GM21526 (cell line): Measurements from ENCODE around the gene TAGLN.

Experiments
- ATAC-seq: cut with Tn5 transposase; IDR thresholded peaks from one replicate; pipeline ENCODE4 v1.9.1; 2021; ENCODE audit warnings: moderate library complexity; ENCODE audit not compliant: unreplicated experiment, low FRiP score

TAGLN gene

GRCh38 chr11:117199053-117199915 is at the start of gene TAGLN:
TAGLN (plus strand) TSS chr11:117199370; CDS start chr11:117203014, 3,644 bp downstream.
- no peak for ATAC-seq

DNA sequence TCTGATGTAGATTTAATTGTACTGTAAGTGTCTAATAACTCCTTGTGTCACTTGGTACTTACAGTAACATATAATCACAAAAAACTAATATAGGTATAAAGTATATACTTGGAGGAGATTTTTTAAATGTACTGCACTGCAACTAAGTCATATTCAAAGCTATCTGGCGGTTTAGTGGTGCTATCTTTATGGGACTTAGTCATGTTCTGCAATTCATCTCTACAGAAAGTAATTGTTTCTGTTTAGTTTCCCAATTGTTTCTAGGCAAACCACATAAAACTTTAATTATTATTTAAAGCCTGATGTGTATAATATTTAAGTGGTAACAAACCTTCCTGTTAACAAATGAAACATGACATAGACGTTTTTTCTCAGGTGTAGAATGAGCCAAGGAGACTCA is 47.1 kb upstream of the TAGLN start:
- no peak for ATAC-seq

DNA sequence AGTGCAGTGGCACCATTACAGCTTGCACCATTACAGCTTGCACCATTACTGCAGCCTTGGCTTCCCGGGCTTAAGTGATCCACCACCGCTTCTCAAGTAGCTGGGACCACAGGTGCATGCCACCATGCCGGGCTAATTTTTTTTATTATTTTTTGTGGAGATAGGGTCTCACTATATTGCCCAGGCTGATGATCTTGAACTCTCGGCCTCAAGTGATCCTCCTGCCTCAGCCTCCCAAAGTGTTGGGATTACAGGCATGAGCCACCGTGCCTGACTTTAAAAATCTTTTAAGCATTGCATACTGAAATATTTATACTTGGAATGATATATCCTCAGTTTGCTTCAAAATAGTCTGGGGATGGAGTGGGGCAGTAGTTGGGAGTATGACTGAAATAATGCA is 44.7 kb upstream of the TAGLN start:
- ATAC-seq, result no peak

GRCh38 chr11:117157507-117157906 is 41.7 kb upstream of the TAGLN start:
- no peak for ATAC-seq

DNA sequence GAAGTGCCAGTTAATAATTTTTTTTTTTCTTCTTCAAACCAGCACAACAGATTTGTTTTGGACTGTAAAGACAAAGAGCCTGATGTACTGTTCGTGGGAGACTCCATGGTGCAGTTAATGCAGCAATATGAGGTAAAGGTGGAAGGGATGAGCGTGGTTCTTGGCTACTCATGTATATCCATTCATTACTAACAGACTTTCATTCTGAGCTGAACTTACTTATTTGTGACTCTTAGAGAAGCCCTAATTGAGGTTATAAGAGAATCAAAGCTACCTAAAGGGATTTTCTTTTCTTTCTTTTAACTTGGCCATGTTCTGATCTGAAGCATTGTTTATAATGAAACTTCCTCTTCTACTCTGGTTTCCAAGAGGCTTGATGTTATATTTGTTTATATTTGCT is 39.3 kb upstream of the TAGLN start:
- no peak for ATAC-seq

GRCh38 chr11:117160826-117161225 is 38.3 kb upstream of the TAGLN start:
- no peak for ATAC-seq

GRCh38 chr11:117166491-117166890 is 32.7 kb upstream of the TAGLN start:
- no peak for ATAC-seq

- no peak for ATAC-seq
These were observed 29.4 kb upstream of the TAGLN start for GRCh38 chr11:117169736-117170135.

GRCh38 chr11:117170210-117170609 is 29.0 kb upstream of the TAGLN start:
- no peak for ATAC-seq

- ATAC-seq, result no peak
These were observed 28.2 kb upstream of the TAGLN start for GRCh38 chr11:117171007-117171403.

GRCh38 chr11:117171404-117172061 is 27.6 kb upstream of the TAGLN start:
- ATAC-seq, result no peak

DNA sequence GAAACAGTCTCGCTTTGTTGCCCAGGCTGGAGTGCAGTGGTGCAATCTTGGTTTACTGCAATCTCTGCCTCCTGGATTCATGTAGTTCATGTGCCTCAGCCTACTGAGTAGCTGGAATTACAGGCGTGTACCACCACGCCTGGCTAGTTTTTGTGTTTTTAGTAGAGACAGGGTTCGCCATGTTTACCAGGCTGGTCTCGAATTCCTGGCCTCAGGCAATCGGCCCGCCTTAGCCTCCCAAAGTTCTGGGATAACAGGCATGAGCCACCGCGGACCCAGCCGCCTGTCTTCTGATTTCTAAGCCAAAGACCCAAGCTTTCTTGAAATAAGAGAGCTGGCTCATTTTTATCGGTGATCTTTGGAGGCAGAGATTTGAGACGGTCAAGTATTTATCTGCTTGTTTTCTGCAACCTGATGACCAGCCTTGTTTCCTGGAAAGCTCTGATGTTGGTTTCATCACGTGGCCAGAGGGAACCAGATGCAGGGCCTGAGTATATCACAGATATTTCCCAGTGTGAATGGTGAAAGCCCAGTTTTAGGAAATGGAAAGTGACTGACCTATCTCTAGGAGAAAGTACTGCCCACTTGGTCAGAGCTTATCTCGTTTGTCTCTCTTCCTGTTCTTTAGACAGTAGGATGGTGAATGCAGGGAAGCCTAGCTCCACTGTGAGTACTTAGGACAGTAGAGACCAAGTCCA is 26.3 kb upstream of the TAGLN start:
- no peak for ATAC-seq

DNA sequence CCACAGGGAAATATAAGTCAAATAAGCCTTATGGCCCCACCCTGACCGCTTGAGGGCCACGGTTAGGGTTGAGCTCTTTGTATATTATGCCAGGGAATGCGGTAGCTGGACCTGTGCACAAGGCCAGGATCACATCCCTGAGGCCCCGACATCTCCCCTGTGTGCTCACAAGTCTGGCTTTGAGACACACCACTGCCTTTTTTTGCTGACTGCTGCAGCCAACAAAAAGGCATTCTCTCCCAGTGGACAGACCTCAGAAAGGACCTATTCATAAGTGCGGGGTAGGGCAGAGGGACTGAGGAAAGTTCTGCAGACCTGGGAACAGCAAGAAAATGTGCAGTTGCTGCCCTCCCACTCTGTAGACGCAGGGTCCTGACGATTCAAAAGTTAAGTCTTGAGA is 24.1 kb upstream of the TAGLN start:
- no peak for ATAC-seq

DNA sequence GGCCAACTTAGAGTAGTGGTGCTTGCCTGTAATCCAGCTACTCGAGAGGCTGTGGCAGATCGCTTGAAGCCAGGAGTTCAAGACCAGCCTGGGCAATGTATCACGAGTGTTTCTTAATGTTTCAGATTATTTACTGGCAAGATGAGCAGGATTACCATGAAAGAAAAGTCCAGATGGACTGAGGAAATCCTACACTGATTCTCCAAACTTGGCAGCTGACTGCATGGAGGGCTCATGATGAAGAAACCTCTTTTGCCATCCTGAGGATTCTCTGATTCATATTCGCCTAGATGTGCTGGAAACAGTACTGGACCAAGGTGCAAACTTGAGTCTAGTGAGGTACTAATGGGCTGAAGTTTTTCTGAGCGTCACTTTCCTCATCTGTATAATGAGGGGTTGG is 23.4 kb upstream of the TAGLN start:
- no peak for ATAC-seq

- no peak for ATAC-seq
These were observed 23.0 kb upstream of the TAGLN start for GRCh38 chr11:117176186-117176585.

GRCh38 chr11:117177534-117178209 is 21.5 kb upstream of the TAGLN start:
- ATAC-seq, result no peak

DNA sequence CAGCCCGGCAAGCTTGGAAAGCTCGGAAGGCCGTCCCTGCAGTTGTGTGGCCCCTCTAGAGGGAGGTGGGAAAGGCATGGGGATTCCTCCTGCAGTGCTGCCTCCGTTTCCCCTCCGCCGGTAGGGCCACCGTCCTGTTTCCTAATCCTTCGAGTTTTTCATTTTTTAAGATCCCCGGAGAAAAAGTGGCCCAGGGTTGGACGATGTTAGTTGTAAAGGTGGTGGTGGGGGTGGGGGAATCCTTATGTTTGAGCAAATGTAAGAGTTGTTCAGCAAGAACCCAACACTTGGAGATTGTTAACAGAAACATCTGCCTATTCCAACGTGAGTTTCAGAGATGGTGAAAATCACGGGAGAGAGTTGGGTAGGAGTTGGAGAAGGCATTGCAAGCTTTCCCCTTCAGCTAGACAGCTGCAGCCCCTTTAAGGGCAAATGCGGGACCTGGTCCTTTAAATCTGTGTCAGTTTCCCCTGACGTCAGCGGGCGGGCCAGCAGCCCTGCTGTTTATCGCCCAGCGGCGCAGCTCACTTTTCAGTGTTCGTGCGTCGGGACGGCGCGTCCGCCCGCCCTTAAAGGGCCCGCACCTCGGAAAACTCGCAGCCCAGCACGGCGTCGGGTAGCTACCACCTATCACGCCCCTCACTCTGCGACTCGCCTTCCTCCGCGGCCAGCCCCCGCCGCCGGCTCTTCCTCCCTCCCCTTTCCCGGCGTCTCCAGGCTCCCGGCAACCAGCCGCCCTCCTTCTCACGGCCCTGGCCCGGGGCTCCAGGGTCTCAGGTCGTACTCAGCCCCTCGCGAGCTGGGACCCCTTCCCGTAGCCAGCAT is 20.7 kb upstream of the TAGLN start, which contains the start of gene SIDT2:
Gene SIDT2, plus strand, starts transcription at position 534 of the 825 bp plus-strand sequence. CDS start 521 bp downstream, outside the sequence.
- peak; percentile 92 for ATAC-seq

DNA sequence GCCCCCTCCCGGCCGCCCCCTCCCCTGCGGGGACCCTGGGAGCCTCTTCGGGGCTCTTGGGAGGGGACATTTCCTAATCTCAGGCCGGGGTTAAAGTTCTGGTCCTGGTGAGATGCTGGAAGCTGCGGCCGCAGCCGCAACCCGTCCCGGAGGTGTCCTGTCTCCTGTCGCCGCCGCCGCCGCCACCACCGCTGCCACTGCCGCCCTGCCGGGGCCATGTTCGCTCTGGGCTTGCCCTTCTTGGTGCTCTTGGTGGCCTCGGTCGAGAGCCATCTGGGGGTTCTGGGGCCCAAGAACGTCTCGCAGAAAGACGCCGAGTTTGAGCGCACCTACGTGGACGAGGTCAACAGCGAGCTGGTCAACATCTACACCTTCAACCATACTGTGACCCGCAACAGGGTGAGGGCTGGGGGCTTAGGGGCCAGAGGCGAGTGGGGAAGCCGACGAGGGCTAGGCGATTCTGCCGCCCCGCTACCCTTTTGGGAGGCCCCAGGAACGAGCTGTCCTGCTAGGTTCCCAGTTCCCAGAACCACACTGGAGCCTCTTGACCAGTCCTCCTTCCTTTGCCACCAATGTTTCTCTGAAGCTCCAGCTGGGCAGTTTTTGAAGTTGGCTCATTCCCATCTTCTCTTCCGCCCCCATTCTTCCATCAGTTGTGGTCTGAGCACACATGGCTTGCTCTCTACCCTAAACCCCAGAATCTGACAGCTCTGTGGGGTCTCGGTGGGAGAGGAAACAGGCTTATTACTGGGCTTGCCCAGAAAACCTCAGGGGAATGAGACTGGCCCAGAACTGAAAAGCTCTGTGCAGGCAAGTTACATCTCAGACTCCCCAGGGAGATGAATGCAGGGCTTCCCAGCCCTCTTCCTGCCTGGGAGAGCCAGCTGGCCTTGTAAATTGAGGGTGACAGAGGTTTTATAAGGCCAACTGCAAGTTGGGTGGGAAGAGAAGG is 19.8 kb upstream of the TAGLN start:
- ATAC-seq, result peak; percentile 13

DNA sequence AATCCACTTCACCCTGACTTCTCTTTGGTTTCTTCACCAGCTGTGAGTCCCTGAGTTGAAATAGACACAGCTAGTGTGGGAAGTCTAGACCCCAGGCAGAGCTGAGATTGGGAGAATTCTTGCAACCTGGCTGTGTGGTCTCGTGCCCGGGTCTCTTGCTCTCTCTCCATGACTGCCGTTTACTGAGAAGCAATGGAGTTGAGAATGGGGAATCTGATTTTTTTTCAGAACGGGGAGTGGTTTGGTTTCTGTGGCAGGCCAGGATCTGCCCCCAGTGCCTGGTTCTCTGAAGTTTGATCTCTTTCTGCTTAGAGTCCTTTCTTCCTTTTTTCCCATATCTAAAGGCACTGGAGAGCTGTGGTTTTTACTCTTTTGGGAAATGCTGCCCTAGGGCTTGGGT is 19.1 kb upstream of the TAGLN start:
- no peak for ATAC-seq
